H9 (cell line): Measurements from ENCODE around the gene C5orf15. TPM values are rescaled to one million over a fixed set of nuclear protein-coding genes. Genes with fewer than 3 reads are reported as not detected.
A peak's percentile ranks its signal among the peaks of the same experiment; 100 is the strongest.

ENCODE experiments used
- DNase-seq: peaks from one replicate; pipeline ENCODE4 v3.0.0-alpha.2; 2017
- H2AFZ ChIP-seq: one replicate; pipeline ENCODE4 v1.6.1; 2013; ENCODE audit warnings: mild to moderate bottlenecking, low read length, control low read depth, moderate library complexity
- H2AK5ac ChIP-seq: 2 replicates; pipeline ENCODE4 v1.6.1; 2013; ENCODE audit warnings: low read length, control low read depth, mixed read lengths; ENCODE audit not compliant: insufficient read length
- H2BK120ac ChIP-seq: one replicate; pipeline ENCODE4 v1.6.1; 2013; ENCODE audit warnings: low read depth, mild to moderate bottlenecking, low read length, control low read depth, inconsistent platforms; ENCODE audit not compliant: poor library complexity, severe bottlenecking
- H2BK12ac ChIP-seq: 2 replicates; pipeline ENCODE4 v1.6.1; 2013; ENCODE audit warnings: low read length, control low read depth, mixed read lengths, low read depth; ENCODE audit not compliant: insufficient read length
- H2BK15ac ChIP-seq: 2 replicates; pipeline ENCODE4 v1.6.1; 2013; ENCODE audit warnings: low read depth, low read length, control low read depth
- H2BK20ac ChIP-seq: one replicate; pipeline ENCODE4 v1.6.1; 2013; ENCODE audit warnings: low read depth, mild to moderate bottlenecking, low read length, control low read depth, inconsistent platforms; ENCODE audit not compliant: poor library complexity, severe bottlenecking
- H2BK5ac ChIP-seq: 2 replicates; pipeline ENCODE4 v1.6.1; 2013; ENCODE audit warnings: low read length, control low read depth, mixed read lengths; ENCODE audit not compliant: insufficient read length
- H3K14ac ChIP-seq: 2 replicates; pipeline ENCODE4 v1.6.1; 2013; ENCODE audit warnings: low read length, control low read depth; ENCODE audit not compliant: insufficient read depth
- H3K18ac ChIP-seq: 2 replicates; pipeline ENCODE4 v1.6.1; 2013; ENCODE audit warnings: low read depth, mild to moderate bottlenecking, mixed read lengths, low read length, control low read depth; ENCODE audit not compliant: insufficient read length
- H3K23ac ChIP-seq: 2 replicates; pipeline ENCODE4 v1.6.1; 2013; ENCODE audit warnings: low read length, control low read depth, mixed read lengths, low read depth; ENCODE audit not compliant: insufficient read length
- H3K23me2 ChIP-seq: 2 replicates; pipeline ENCODE4 v1.6.1; 2013; ENCODE audit warnings: low read depth, mild to moderate bottlenecking, mixed read lengths, low read length, control low read depth; ENCODE audit not compliant: insufficient read length, poor library complexity, severe bottlenecking
- H3K27ac ChIP-seq: 2 replicates; pipeline ENCODE4 v1.5.1; 2013; ENCODE audit warnings: low read length, control low read depth, mixed read lengths, low read depth; ENCODE audit not compliant: insufficient read length
- H3K27me3 ChIP-seq: 2 replicates; pipeline ENCODE4 v1.6.1; 2013; ENCODE audit warnings: low read length, control low read depth, inconsistent platforms; ENCODE audit not compliant: insufficient read depth
- H3K4ac ChIP-seq: 2 replicates; pipeline ENCODE4 v1.6.1; 2013; ENCODE audit warnings: low read depth, mild to moderate bottlenecking, control low read depth, inconsistent platforms, low read length, moderate library complexity
- H3K4me1 ChIP-seq: 2 replicates; pipeline ENCODE4 v1.6.1; 2013; ENCODE audit warnings: low read length, control low read depth, inconsistent platforms; ENCODE audit not compliant: insufficient read depth
- H3K4me2 ChIP-seq: 2 replicates; pipeline ENCODE4 v1.6.1; 2013; ENCODE audit warnings: low read length, control low read depth, mixed read lengths; ENCODE audit not compliant: insufficient read length, insufficient read depth
- H3K56ac ChIP-seq: 2 replicates; pipeline ENCODE4 v1.6.1; 2013; ENCODE audit warnings: low read depth, mild to moderate bottlenecking, mixed read lengths, low read length, control low read depth; ENCODE audit not compliant: insufficient read length
- H3K79me1 ChIP-seq: 2 replicates; pipeline ENCODE4 v1.6.1; 2013; ENCODE audit warnings: low read depth, mild to moderate bottlenecking, moderate library complexity, low read length, control low read depth, inconsistent platforms; ENCODE audit not compliant: insufficient read depth, poor library complexity, severe bottlenecking
- H3K79me2 ChIP-seq: 2 replicates; pipeline ENCODE4 v1.6.1; 2013; ENCODE audit warnings: low read length, control low read depth, inconsistent platforms; ENCODE audit not compliant: insufficient read depth
- H3K9ac ChIP-seq: 2 replicates; pipeline ENCODE4 v1.6.1; 2013; ENCODE audit warnings: low read length, control low read depth, mixed read lengths; ENCODE audit not compliant: insufficient read length; ENCODE audit errors: extremely low read depth
- H3K9me3 ChIP-seq: one replicate; pipeline ENCODE4 v1.6.1; 2013; ENCODE audit warnings: low read depth, low read length, inconsistent platforms; ENCODE audit not compliant: control insufficient read depth
- H3T11ph ChIP-seq: one replicate; pipeline ENCODE4 v1.6.1; 2013; ENCODE audit warnings: mild to moderate bottlenecking, low read length, control low read depth, inconsistent platforms
- H4K20me1 ChIP-seq: one replicate; pipeline ENCODE4 v1.6.1; 2013; ENCODE audit not compliant: control insufficient read depth, insufficient read length, insufficient read depth
- H4K5ac ChIP-seq: 2 replicates; pipeline ENCODE4 v1.6.1; 2013; ENCODE audit warnings: low read depth, mild to moderate bottlenecking, mixed read lengths, low read length, control low read depth; ENCODE audit not compliant: insufficient read length
- H4K8ac ChIP-seq: replicated peaks from 2 replicates; pipeline ENCODE4 v1.6.1; 2013; ENCODE audit warnings: low read length, control low read depth, mixed read lengths, low read depth; ENCODE audit not compliant: insufficient read length
- H4K91ac ChIP-seq: 2 replicates; pipeline ENCODE4 v1.6.1; 2013; ENCODE audit warnings: low read depth, mild to moderate bottlenecking, moderate library complexity, mixed read lengths, low read length, control low read depth; ENCODE audit not compliant: insufficient read length
- H3K27ac Mint-ChIP-seq, 3 experiments: 2 replicates in 2 of 3; 3 replicates in 1 of 3; pipeline ENCODE4 v1.8.0; 2020 to 2021; ENCODE audit warnings: mixed read lengths in 3 of 3, mild to moderate bottlenecking in 1 of 3, moderate library complexity in 1 of 3
- H3K27me3 Mint-ChIP-seq: 2 replicates; pipeline ENCODE4 v1.8.0; 2021; ENCODE audit warnings: low read depth, mild to moderate bottlenecking, moderate library complexity, mixed read lengths
- H3K36me3 Mint-ChIP-seq, 3 experiments: 2 replicates in 2 of 3; 3 replicates in 1 of 3; pipeline ENCODE4 v1.8.0; 2020 to 2021; ENCODE audit warnings: low read depth in 3 of 3, mixed read lengths in 3 of 3; ENCODE audit not compliant: insufficient read depth in 1 of 3
- H3K4me1 Mint-ChIP-seq, 2 experiments: 2 replicates each; pipeline ENCODE4 v1.8.0; 2020; ENCODE audit warnings: mixed read lengths in 2 of 2
- H3K4me3 Mint-ChIP-seq, 2 experiments: 2 replicates in 1 of 2; 3 replicates in 1 of 2; pipeline ENCODE4 v1.8.0; 2020 to 2021; ENCODE audit warnings: mild to moderate bottlenecking in 2 of 2, mixed read lengths in 2 of 2, moderate library complexity in 1 of 2
- H3K9me3 Mint-ChIP-seq, 2 experiments: 2 replicates in 1 of 2; 3 replicates in 1 of 2; pipeline ENCODE4 v1.8.0; 2020; ENCODE audit warnings: mild to moderate bottlenecking in 2 of 2, mixed read lengths in 2 of 2, moderate library complexity in 1 of 2
- WGBS: extraction: QIAGEN DNeasy Blood & Tissue Kit; methylation state at CpG from one replicate; pipeline ENCODE4 v1.1.7; 2013; ENCODE audit warnings: missing lambda C conversion rate, low lambda C conversion rate, mixed read lengths; ENCODE audit not compliant: insufficient read length; ENCODE audit errors: extremely low coverage; 5-methylcytosine and 5-hydroxymethylcytosine counted together
- total RNA-seq: library from RNA; stranded (reverse); gene quantifications from 2 replicates; pipeline ENCODE4 v1.2.1, GENCODE V29; 2021
- TF ChIP-seq, protein P1 (sequence below): fragments of 200-600 bp; sonication (generic); conservative IDR thresholded peaks from 3 replicates; pipeline ENCODE4 v1.8.0; 2021; ENCODE audit warnings: antibody characterized with exemption, mild to moderate bottlenecking

The C5orf15 gene
- total RNA-seq, 1 experiment from 2014 or later: 33.4 TPM

- H3K56ac ChIP-seq: no peak overlapping the region
- H3K79me1 ChIP-seq: peaks cover 10% of the 10 kb centered on the region
- no peak overlapping the region for H3T11ph ChIP-seq
- H2BK12ac ChIP-seq: no peak overlapping the region
- peaks cover 5% of the 10 kb centered on the region for H4K20me1 ChIP-seq
- no CpG with 5 or more reads among the region's 8 CpGs for WGBS
- H2AK5ac ChIP-seq: no peak overlapping the region
- H3K18ac ChIP-seq: no peak overlapping the region
- TF ChIP-seq, protein P1, sequence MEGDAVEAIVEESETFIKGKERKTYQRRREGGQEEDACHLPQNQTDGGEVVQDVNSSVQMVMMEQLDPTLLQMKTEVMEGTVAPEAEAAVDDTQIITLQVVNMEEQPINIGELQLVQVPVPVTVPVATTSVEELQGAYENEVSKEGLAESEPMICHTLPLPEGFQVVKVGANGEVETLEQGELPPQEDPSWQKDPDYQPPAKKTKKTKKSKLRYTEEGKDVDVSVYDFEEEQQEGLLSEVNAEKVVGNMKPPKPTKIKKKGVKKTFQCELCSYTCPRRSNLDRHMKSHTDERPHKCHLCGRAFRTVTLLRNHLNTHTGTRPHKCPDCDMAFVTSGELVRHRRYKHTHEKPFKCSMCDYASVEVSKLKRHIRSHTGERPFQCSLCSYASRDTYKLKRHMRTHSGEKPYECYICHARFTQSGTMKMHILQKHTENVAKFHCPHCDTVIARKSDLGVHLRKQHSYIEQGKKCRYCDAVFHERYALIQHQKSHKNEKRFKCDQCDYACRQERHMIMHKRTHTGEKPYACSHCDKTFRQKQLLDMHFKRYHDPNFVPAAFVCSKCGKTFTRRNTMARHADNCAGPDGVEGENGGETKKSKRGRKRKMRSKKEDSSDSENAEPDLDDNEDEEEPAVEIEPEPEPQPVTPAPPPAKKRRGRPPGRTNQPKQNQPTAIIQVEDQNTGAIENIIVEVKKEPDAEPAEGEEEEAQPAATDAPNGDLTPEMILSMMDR: no peak
- no peak overlapping the region for H2BK20ac ChIP-seq
- no peak for DNase-seq
- no peak overlapping the region for H3K9ac ChIP-seq
- no peak overlapping the region for H3K14ac ChIP-seq
- H3K4me1 Mint-ChIP-seq: peaks cover 29% of the 10 kb centered on the region in 2 experiments
- peaks cover 6% of the 10 kb centered on the region; the same call in 1 of the 2 replicates for H3K4me1 ChIP-seq
- H2BK120ac ChIP-seq: no peak overlapping the region
- no peak overlapping the region for H2BK5ac ChIP-seq
- no peaks in the 10 kb centered on the region for H3K9me3 ChIP-seq
- H3K4me2 ChIP-seq: no peak overlapping the region
- H3K23me2 ChIP-seq: no peaks in the 10 kb centered on the region
- H4K8ac ChIP-seq: no peak overlapping the region
- no peak overlapping the region for H3K23ac ChIP-seq
- peak overlapping the region in 1 of 3 experiments; percentile 76; a peak in 1 of 7 replicates for H3K27ac Mint-ChIP-seq
- no peak overlapping the region for H2BK15ac ChIP-seq
- H4K5ac ChIP-seq: no peak overlapping the region
- H3K27me3 ChIP-seq: no peaks in the 10 kb centered on the region
- peaks cover 18 to 34% (median 33%) of the 10 kb centered on the region in 3 experiments; a peak in 6 of 7 replicates for H3K36me3 Mint-ChIP-seq
- H3K4me3 Mint-ChIP-seq: no peak overlapping the region; a peak in 1 of 5 replicates
- no peak overlapping the region for H4K91ac ChIP-seq
- H3K27me3 Mint-ChIP-seq: no peaks in the 10 kb centered on the region
- no peak overlapping the region for H3K4ac ChIP-seq
- no peak overlapping the region for H3K27ac ChIP-seq
- peaks cover 48% of the 10 kb centered on the region for H3K79me2 ChIP-seq
- H2AFZ ChIP-seq: no peak overlapping the region
- H3K9me3 Mint-ChIP-seq: no peaks in the 10 kb centered on the region; a peak in 1 of 5 replicates
Measured at GRCh38 chr5:133992429-133993155, 24.2 kb upstream of the C5orf15 start.
